ENCODE measurements around the gene PCED1A. TPM values are rescaled to one million over a fixed set of nuclear protein-coding genes. Genes with fewer than 3 reads are reported as not detected.

Gene PCED1A
- total and polyA plus RNA-seq, 2 of the 8 experiments (the other 6 are each of a cell fraction or from before 2014, with no cell fraction given): 13.4 to 18.9 TPM

DNA sequence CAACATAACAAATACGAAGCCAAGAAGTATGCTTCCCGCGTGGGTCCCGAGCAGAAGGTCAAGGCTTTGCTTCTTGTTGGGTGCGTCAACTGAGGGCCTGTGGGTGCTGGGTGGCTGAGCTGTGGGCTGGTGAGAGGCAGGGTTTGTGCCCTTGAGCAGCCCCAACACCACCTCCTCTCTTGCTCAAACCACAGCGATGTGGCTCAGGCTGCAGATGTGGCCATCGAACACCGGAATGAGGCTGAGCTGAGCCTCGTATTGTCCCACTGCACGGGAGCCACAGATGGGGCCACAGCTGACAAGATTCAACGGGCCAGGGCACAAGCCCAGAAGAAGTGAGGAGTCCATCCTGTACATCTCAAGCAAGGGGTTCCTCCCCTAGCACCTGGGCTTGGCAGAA lies 25.8 kb upstream of the PCED1A start:
- no peak overlapping the region for H3K4me2 ChIP-seq (ENCODE audit: insufficient read depth in 1 of 2, low read depth in 2 of 2, low read length in 2 of 2)
- H2BK120ac ChIP-seq (replicated peaks; ENCODE audit: low read depth, low read length): no peak overlapping the region
- no peaks in the 10 kb centered on the region; a peak in 1 of 8 replicates for H3K36me3 ChIP-seq (ENCODE audit: control insufficient read depth in 2 of 4, insufficient read depth in 4 of 4, low read length in 3 of 4)
- H3K4me3 ChIP-seq (ENCODE audit: extremely low read depth in 1 of 4, insufficient read depth in 2 of 4, low read depth in 3 of 4, low read length in 4 of 4): no peak overlapping the region
- ChIA-PET CTCF (ENCODE audit: partially characterized antibody) (interaction anchor here (0.7 to 4.6 kb wide), 18 partner anchors 12 to 239 kb away, joined by 3 to 23 read pairs (median 4); no protein-coding TSS in a partner anchor), POLR2A (ENCODE audit: partially characterized antibody) (interaction anchor here (1.5 kb wide), 1 partner anchor 14 kb away, joined by 3 read pairs; no protein-coding TSS in a partner anchor)
- H4K8ac ChIP-seq (ENCODE audit: extremely low read depth, insufficient read depth, low read length): no peak overlapping the region
- H3K18ac ChIP-seq (ENCODE audit: extremely low read depth, low read length): no peak overlapping the region
- 89% methylated on average over 11 of the region's 11 CpGs; no CpG with 5 or more reads in 1 of the 2 experiments for WGBS, 2 experiments (ENCODE audit: extremely low coverage in 1 of 2, insufficient coverage in 1 of 2, insufficient read length in 1 of 2, insufficient replicate concordance in 2 of 2, low coverage in 1 of 2, low lambda C conversion rate in 2 of 2, missing lambda C conversion rate in 1 of 2)
- H3K14ac ChIP-seq (ENCODE audit: insufficient read length): no peak overlapping the region
- H2AFZ ChIP-seq (ENCODE audit: low read length): no peak overlapping the region
- no peaks in the 10 kb centered on the region for H3K9me3 ChIP-seq (ENCODE audit: insufficient read depth in 2 of 2, low read depth in 1 of 2, low read length in 1 of 2)
- FAIRE-seq (no peak), DNase-seq (ENCODE audit: low read depth in 1 of 2, low spot score in 2 of 2) (no peak)
- H3K4ac ChIP-seq (replicated peaks; ENCODE audit: insufficient read length, low read depth, low read length): no peak overlapping the region
- H2BK5ac ChIP-seq (ENCODE audit: low read depth, low read length): no peak overlapping the region
- 0 out of 2 replicates have a peak overlapping the region, but pooled peaks have one; percentile 18 for H2BK20ac ChIP-seq (ENCODE audit: low read length)
- no peak overlapping the region for H3K56ac ChIP-seq (replicated peaks; ENCODE audit: insufficient read length, low read depth, low read length)
- 0 out of 7 replicates have a peak overlapping the region, but pooled peaks of 1 of the 4 experiments have one; percentile 17 for H3K9ac ChIP-seq (replicated peaks in 1 of 4; ENCODE audit: extremely low read depth in 1 of 4, low read depth in 3 of 4, low read length in 3 of 4)
- H3K23me2 ChIP-seq (ENCODE audit: low read depth, low read length): no peaks in the 10 kb centered on the region
- H2BK15ac ChIP-seq (ENCODE audit: low read length): no peak overlapping the region
- no peak overlapping the region for H2AK5ac ChIP-seq (ENCODE audit: low read depth, low read length)
- peaks cover 0 to 6% (median 4%) of the 10 kb centered on the region in 4 experiments; a peak in 4 of 7 replicates for H3K27me3 ChIP-seq (replicated peaks in 1 of 4; ENCODE audit: control insufficient read depth in 3 of 4, extremely low read depth in 1 of 4, insufficient read depth in 3 of 4, low read length in 3 of 4)
- H4K5ac ChIP-seq (ENCODE audit: insufficient read length, low read depth, low read length): no peak overlapping the region
- no peak overlapping the region for H3K23ac ChIP-seq (ENCODE audit: insufficient read length)
- H2BK12ac ChIP-seq (ENCODE audit: low read depth, low read length): no peak overlapping the region
- TF ChIP-seq NRF1 (IDR thresholded peaks at IDR 0.05; ENCODE audit: low read depth, low read length) (no peak), CREB1 (IDR thresholded peaks at IDR 0.05) (no peak), RBBP5 (IDR thresholded peaks at IDR 0.05; ENCODE audit: borderline replicate concordance, low read depth, low read length) (no peak), TAF7 (optimal IDR thresholded peaks at IDR 0.05; ENCODE audit: borderline replicate concordance, low read depth, low read length) (no peak), RFX5 (IDR thresholded peaks at IDR 0.05; ENCODE audit: borderline replicate concordance, low read depth, low read length) (no peak), SAP30 (IDR thresholded peaks at IDR 0.05; ENCODE audit: insufficient read depth, insufficient replicate concordance, low read length) (no peak), KDM1A (IDR thresholded peaks at IDR 0.05; ENCODE audit: borderline replicate concordance, low read length) (no peak), SP1 (IDR thresholded peaks at IDR 0.05; ENCODE audit: low read depth, low read length) (no peak), BACH1 (IDR thresholded peaks at IDR 0.05; ENCODE audit: low read length) (no peak), TAF1 (IDR thresholded peaks at IDR 0.05; ENCODE audit: low read depth, low read length) (no peak), ATF3 (IDR thresholded peaks at IDR 0.05; ENCODE audit: insufficient read depth, low read depth, low read length) (no peak)
- no peaks in the 10 kb centered on the region; a peak in 1 of 7 replicates for H3K4me1 ChIP-seq (replicated peaks in 1 of 4; ENCODE audit: control insufficient read depth in 3 of 4, insufficient read depth in 4 of 4, low read length in 3 of 4)
- no peak overlapping the region for H4K91ac ChIP-seq (replicated peaks; ENCODE audit: insufficient read length, low read length)
- H3K27ac ChIP-seq (ENCODE audit: low read depth, low read length): no peak overlapping the region
- H3K79me2 ChIP-seq (ENCODE audit: control insufficient read depth in 1 of 2, insufficient read depth in 2 of 2, low read length in 2 of 2): no peaks in the 10 kb centered on the region
- no peaks in the 10 kb centered on the region for H3K79me1 ChIP-seq (ENCODE audit: low read depth, low read length)
- H4K20me1 ChIP-seq (replicated peaks in 1 of 2; ENCODE audit: control insufficient read depth in 1 of 2, insufficient read depth in 2 of 2, low read length in 2 of 2): peaks cover 0 to 3% of the 10 kb centered on the region in 2 experiments

Data from H1 (cell line).